ENCODE measurements around the gene USP3.

USP3 gene

DNA sequence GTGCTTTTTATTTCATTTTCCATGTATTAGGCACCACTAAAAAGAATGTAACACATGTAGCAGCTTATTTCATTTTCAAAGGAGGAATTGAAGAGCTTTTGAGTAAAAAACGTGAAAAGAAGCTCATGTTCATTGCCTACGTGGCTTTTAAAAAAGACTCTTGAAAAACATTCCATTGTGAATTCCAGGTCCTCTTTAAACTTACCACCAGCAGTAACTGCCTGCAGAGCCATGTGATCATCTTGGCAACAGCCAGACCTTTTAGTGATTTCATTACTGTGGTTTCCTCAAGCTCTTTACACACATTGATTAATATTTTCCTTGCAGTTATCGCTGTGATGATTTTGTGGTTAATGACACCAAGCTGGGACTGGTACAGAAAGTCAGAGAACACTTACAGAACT lies 49.0 kb downstream of the USP3 start:
- no peak for DNase-seq

DNA sequence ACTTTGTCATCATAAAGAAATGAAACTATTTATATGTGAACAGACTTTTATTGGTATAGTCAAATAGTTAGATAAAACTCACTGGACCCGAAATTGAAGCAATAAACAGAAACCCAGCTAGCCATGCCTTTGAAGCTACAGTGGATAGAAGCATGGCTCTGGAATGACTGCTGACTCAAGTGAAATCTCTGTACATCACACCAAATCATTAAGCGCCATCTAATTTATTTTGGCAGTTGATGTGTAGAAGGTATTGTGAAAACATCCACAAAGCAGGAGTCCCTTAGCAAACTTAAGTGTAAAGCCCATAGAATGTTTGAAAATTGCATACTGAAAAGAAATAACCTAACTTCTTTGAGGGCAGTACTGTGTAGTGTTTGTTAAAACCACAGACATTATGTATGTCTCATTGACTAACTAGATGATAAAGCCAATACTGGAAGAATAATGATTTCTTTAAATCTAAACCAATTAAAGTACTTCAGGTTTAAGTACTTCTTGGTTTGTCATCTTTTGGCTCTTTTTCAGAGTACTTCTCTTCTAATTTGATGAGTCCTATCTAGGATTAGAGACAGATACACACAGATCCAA lies 50.0 kb downstream of the USP3 start:
- no peak for DNase-seq

DNA sequence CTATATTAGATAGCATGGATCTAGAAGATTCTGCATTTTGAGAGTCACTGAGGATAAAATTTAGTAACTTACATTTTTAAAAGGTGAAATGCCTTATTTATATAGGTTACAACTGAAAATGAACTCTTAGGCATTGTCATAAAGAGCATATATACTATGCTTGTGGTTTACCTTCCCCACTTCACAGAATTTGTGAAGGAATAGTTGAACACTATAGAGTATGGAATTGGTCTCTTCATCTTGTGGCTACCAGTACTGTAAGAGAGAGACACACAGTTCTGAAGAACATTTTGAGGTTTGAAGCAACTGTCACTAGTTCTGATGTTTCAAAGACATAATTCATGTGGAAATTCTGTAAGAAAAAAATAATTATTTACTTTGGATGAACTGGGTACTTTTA lies 51.1 kb downstream of the USP3 start:
- no peak for DNase-seq

DNA sequence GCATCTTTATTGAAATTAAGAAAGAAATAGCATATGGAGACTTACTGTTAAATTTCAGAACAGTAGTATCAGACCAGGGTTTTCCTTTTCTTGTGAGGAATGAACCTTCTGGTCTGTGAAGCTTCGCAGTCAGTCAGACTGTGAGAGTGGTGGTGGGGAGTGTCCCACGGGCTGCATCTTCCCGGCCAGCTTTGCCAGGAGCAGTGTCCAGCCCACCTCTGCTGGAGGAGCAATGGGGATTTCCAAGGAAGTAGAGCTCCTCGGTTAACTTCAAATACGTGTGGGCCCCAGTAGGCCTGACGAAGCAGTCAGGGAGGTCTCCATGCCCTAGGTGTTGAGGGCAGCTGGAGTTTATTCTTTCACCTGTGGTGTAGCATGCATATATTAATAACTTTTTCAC lies 51.9 kb downstream of the USP3 start:
- DNase-seq: no peak

DNA sequence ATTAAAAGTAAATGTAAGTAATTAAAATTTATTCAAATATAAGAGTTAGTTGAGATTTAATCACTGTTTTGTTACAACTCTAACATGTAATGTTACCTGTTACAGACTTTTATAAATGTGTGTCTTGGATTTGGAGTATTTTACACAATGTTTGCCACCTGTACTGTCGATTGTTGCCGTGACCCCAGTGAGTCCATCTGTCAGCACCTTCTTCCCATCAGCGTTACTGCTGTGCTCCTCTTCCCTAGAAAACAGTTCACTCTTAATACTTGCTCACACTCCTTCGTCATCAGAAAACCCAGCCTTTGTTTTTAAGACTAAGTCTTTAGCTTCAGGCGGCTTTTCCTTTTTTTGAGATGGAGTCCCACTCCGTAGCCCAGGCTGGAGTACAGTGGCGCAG lies 52.3 kb downstream of the USP3 start:
- DNase-seq: no peak

DNA sequence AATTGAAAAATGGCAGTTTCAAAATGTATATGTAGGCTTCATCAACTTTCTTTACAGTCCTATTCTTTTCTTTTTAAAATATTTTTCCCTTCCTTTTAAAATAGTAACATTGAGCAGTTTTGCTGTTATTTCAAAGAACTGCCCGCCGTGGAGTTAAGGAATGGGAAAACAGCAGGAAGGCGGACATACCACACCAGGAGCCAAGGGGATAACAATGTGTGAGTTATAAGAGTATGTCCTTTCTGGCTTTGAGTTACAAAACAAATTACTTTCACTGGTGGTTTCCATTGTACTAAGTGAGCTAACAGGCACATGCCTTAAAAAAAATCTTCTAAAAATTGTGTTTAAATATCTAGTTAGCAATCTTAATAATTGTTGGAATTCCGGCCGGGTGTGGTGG lies 55.4 kb downstream of the USP3 start:
- no peak for DNase-seq

DNA sequence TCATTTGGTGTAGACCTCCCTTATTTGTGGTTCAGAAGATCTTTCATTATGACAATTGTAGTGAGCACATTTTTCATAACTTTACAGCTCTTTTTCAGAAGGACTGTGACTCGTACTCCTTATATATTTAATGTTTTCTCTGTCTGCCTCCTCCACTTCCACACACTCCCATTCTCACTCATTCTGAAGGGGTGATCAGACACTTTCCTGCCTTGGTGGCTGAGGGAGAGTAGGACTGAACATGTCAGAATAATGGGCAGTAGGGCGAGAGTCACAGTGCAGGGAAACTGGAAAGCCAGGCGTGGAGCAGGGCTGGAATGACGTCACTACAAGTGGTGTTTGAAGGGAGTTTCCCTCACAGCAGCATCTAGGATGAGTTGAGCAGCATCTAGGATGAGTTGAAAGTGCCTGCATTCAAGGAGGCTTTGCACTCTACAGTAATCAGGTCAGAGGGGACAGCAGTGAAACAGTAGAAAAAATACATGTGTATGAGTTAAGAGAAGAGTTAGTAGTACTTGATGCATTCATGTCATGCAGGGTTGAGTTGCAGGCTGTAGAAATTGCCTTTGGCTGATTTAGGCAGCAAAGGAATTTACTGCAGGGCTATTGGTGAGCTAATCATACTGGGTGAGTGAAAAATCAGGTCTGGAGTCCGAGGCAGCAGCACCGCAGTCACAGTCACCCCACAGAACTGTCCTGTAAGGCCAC lies 56.5 kb downstream of the USP3 start:
- no peak for DNase-seq

DNA sequence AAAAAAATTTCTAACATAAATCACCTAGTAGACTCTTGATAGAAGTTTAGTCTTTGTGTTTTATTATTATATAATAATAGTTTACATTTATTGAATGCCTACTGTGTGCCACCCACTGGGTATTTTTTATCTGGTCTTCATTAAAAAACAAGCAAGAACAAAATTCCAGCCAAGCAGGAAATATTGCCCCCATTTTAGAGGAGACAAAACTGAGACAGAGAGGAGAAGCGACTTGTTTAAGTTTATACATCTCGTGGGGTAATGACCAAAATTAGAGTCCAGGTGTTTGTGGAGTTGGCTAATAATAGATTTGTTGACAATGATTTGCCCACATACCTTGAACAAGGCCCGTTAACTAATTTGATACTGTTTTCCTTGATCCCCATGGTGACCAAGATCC lies 59.7 kb downstream of the USP3 start:
- no peak for DNase-seq

DNA sequence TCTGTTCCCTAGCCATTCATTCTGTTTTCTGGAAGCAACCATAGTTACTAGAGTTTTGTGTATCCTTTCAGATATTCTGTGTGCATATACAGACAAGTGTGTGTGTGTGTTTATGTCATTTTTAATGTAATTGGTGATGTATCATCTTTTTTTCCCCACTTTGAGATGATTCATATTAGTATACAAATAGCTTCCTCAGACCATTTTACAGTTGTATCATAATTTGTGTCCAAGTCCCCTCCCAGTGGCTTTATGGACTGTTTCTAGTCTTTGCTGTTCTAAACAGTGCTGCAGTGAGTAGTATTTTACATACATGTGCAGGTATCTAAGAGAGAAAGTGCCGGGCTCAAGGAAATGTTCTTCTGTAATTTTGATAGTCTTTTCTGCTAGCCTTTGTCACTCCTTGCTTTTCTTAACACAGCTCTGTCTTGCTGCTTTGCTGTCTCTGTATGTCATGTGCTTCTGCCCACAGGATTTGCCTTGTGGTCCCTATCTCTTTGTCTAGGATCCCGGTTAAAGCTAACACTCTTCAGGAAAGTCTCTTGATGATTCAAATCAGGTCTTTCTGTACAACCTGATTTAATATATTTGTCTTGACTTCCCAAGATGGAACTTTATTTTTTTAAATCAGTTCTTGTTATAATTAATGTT lies 61.3 kb downstream of the USP3 start:
- no peak for DNase-seq

DNA sequence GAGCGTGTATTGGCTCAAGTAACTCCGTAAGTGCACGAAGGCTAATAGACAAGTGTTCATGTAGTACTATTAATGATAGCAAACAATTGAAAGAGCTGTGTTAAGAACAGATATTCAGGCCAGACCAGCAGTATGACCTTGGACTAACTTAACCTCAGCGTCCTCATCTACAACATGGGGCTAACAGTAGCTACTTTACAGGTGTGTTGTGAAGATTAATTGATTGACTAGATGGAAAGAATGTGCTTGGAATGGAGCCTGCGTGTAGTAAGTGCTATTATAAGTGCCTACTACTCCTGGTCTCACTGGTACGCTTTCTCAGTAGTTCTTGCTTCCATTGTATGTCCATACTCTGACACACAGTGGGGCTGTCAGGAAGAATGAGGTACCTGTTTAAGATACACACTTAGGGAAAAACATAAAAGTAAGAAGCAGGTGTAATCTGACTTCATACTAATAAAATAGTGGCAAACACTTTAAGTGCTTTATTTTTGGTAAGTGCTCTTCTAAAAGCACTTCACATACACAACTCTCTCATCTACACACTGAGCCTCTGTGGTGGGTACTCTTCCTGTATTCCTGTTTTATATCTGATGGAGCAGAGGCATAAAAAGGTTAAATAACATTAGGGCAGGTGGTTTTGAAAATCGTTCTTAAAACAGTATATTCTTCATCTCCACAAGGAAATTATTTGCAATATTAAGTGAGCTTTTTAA lies 68.5 kb downstream of the USP3 start:
- no peak for DNase-seq

DNA sequence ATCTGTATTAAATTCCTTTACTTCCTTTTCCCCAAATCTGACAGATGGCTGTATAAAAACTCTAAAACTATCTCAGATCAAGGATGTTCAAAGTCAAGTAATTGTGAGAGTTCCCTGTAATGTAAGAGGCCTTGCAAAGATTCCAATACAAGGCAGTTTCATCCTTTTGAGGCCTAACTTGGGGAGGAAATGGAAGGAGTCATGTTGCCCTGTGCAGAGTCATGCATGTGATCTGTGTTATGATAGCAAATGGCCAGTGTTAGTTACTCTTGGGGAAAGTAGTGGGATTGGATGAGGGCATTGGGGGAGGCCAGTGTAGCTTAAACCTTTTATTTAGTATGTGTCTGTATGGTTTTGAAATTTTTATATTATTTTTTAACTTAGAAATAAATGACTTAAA lies 69.1 kb downstream of the USP3 start:
- DNase-seq: no peak

DNA sequence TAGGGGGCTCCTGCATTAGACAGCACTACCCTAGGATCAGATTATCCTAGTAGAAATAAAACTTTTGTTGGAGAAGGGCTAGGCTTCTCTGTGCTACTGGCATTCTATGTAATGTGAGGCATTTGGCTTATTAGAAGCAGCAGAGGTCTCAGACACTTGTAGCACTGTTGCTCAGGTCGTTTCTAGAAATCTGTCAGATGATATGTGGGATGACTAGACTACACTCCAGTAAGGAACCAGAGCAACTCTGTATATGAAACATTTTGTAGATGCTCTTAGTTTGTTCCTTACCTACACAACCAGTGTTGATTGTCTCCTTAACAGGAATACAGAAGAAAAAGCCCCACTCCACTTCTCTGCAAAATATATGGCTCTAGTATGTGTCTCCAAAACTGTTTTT lies 70.9 kb downstream of the USP3 start:
- no peak for DNase-seq

DNA sequence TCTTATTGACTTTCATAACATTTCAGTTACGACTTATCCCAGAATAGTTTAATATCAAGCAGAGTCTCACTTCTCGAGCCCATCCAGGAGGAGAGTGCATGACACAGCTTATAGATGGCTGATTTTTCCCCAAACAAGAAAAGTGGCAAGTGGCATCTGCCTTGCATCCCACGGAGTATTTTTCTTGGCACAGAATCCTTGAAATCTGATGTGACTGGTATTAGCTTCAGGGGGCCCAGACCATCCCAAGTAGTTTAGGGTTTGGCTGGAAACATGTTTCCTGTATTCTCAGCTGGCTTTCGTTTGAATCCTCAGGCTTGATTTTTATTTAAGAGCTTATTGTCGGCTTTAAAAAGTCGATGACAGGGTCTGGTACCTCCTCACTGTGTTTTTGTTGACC lies 72.0 kb downstream of the USP3 start:
- DNase-seq: no peak

DNA sequence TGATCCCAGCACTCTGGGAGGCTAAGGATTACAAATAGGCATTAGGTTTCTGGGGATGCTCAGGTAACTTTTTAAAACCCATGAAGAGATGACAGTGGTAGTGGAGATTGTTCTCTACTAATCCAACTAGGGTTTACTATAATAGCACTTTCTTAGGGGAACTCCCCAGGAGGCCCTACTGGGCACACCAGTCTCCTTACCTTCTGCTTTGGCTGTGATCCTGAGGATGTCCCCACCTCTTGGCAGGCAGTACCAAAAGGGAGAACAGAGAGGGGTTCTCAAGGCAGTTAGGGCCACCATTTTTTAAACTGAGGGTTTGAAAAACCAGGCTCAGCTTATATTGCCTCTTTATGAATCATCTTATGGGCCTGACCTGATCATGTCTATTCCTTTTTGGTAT lies 77.8 kb downstream of the USP3 start:
- DNase-seq: no peak

DNA sequence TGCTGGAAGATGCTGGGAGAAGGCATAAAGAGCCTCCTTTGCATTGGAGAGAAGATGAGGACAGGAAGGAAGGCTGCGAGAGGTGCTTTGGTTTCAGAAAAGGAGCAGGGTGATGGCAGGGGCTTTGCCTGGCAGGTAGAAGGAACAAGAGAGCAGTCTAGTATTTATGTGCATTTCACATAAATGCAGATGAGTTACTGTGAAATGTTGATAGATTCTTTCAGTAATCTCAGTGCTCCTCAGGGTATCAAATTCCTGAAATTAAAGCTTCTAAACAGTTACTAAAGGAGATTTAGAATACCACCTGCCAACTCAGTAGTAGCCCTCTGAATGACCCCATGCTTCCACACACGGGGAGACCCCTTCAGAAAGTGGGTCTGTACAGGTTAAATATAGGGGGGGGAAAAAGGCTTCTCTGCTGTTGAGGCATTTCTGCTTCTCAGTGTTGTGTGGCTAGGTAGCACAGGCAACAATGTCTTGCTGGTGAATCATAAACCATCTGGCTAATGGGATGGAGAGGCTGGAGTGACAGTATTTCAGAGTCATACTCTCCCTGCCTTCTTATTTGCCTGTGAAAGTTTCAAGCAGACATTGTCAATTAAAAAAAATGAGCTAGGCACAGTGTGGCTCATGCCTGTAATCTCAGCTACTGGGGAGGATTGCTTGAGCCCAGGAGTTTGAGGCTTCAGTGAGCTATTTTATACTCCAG lies 78.5 kb downstream of the USP3 start:
- DNase-seq: no peak

DNA sequence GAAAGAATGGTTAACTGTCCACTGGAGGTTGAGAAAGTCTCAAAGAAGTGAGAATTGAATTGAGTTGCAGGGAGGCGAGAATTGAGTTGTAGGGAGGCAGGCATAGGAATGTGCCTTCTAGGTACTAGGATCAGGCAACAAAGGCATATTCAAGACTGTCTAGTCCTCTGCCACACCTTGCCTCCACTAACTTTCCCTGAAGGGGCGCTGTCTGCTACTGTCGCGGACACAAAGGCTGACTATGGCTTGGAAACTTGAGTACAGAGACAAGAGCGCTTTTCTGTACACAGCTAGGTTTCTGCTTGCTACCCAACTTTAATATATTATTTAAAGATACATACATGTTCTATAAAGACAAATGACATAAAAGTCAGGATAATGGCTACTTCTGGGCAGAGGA lies 82.4 kb downstream of the USP3 start:
- no peak for DNase-seq

DNA sequence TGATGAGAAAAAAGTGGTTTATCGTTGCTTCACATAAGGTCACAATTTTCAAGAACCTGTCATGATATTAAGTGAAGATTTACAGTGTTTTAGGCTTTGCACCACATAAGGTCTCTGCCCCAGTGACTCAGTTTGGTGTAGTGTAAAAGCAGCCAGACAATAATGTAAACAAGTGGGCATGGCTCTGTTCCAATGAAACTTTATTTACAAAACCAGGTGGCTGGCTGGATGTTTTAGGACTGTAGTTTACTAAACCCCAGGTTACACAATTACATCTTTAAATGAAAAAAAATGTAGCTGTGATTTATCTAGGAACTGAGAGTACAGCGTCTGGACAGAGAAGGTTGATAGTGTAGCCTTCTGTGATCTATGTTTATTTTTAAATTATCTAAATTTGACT lies 83.1 kb downstream of the USP3 start:
- DNase-seq: no peak

DNA sequence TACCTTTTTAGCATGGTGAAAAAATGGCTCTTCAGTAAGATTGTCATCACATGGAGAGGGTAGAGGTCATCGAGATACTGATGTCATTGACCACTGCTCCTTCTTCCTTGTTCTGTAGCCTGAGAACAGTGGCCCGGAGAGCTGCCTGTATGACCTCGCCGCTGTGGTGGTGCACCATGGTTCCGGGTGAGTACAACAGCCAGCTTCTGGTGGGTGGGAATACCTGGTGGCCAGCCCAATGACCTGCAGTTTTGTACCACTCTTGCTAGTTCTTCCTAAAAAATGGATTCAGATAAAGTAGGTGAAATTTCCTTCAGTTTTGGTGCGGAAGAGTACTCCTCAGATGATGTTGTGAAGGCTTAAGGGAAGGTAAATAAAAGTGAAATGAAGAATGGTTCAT lies 84.4 kb downstream of the USP3 start:
- no peak for DNase-seq

DNA sequence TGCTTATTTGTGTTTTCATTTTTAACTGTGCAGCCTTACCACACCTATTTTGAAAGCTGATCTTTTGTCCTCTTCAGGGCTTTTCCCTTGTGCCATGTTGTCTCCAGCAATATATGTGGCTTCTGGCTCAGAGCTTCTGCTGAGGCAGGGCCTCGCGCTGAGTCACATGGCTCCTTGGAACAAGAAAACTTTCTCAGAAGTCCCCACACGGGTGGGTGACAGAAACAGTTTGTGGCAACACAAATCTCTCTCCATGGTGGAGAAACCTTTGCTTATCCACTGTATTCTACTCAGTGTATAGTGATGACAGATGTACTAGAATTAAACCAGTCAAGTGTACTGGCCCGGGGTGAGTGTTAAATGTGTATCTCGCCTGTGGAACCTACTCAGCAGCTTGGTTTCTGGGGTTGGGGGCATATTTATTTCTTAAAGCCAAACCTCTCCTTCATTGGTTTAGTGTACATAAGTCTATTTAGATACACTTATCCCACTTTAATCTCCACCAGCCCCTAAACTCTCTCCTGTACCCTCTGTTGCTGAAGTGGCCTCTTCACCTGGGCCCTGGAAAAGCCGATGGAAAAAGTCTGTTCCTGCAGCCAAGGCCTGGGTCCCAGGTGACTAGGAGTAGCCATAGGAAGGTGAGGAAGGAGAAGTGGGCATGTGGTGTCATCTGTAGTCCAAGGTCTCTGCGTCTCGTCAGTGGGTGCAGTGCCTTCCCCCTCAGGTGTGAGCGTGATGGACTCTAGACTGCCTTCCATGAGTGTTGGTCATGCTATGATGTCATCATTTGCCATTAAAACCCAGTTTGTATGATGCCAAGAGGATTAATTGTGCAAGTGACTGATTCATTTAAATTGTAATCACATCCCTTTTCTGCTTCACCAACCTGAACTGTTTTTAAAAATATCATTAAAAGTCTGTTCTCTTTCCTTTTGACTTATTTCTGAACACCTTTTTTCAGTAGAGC lies 89.6 kb downstream of the USP3 start:
- DNase-seq: no peak

DNA sequence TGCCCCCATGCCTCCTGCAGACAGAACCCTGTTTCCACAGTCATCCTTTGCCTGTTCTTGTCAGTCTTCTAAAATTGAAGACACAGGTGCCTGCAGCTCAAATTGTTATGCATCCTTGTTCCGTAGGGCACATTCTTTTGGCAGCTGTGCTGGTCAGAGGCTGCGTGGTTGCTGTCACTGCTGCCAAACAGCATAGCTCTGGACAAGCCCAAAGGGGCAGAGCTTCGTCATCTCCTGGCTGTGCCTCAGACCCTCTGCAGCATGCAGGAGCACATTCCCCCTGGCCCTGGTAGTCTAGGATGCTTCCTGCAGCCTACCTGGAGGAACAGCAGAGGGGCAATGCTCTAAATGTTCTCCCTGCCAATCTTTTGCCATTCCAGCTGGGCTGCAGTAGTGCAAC lies 90.7 kb downstream of the USP3 start:
- DNase-seq: no peak

DNA sequence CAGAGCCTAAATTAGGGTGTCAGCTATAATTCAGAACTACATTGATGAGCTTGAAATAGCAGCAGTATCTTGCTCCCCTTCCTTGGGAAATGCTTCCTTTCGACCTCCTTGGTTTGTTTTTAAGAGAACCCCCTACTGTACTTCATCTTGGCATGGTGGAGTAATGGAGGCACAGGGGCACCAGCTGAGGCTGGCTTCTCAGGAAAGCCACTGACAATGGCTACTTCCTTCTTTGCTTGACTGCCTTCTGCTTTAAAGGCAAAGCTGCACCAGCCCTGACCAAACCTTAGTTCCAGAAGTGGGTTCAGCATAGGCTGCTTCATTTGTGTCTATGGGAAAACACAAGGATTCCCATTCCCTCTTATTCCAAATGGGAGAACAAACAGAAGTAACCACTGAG lies 91.3 kb downstream of the USP3 start:
- DNase-seq: no peak

DNA sequence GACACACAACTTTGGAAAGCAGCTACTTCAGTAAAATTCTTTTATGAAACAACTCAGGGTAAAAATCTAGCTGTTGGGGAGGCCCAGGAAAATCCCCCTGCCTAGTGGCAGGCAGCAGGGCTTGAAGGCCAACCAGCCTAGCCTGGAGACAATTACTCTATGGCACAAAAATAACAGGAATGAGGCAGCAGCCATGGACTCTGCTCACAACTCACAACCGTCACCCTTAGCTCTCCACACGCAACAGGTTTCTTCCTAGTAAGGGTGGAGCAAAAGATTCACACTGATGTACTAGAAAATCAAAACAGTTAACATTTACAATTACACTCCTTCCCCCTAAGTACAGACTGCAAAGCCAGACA lies 92.3 kb downstream of the USP3 start:
- DNase-seq: no peak

Measured in NCI-H1105 treated with DMSO at 0.1 percent for 48 hours (cell line).